ENCODE measurements around the gene MRPL54.

DNA sequence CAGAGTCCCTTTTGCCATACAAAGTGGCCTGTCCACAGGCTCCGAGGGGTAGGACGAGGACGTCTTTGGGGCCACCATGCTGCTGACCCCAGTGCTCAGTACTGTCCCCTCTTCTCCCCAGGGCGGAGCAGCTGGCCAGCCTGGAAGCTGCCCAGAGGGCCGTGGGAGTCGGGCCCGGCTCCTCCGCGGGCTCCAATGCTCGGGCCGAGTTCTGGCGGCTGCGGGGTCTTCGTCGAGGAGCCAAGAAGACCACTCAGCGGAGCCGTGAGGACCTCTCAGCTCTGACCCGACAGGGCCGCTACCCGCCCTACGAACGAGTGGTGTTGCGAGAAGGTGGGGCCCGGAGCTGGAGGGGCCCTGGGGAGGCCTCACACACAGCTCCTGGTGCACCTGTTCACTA lies 22.1 kb upstream of the MRPL54 start:
- TF ChIP-seq, protein P1, sequence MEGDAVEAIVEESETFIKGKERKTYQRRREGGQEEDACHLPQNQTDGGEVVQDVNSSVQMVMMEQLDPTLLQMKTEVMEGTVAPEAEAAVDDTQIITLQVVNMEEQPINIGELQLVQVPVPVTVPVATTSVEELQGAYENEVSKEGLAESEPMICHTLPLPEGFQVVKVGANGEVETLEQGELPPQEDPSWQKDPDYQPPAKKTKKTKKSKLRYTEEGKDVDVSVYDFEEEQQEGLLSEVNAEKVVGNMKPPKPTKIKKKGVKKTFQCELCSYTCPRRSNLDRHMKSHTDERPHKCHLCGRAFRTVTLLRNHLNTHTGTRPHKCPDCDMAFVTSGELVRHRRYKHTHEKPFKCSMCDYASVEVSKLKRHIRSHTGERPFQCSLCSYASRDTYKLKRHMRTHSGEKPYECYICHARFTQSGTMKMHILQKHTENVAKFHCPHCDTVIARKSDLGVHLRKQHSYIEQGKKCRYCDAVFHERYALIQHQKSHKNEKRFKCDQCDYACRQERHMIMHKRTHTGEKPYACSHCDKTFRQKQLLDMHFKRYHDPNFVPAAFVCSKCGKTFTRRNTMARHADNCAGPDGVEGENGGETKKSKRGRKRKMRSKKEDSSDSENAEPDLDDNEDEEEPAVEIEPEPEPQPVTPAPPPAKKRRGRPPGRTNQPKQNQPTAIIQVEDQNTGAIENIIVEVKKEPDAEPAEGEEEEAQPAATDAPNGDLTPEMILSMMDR (IDR thresholded peaks at IDR 0.05), result no peak
- TF ChIP-seq POLR2A (IDR thresholded peaks at IDR 0.05), result no peak

All from ovary (tissue), 3 donors.